NCI-H345 (cell line): ENCODE data around the gene TMEM106B.

Source experiments
- DNase-seq: peaks from one replicate; lab custom pipeline; 2025; lab: John Stamatoyannopoulos, UW

TMEM106B gene

GRCh38 chr7:12228024-12228423, 16.9 kb downstream of the TMEM106B start:
- no peak for DNase-seq

DNA sequence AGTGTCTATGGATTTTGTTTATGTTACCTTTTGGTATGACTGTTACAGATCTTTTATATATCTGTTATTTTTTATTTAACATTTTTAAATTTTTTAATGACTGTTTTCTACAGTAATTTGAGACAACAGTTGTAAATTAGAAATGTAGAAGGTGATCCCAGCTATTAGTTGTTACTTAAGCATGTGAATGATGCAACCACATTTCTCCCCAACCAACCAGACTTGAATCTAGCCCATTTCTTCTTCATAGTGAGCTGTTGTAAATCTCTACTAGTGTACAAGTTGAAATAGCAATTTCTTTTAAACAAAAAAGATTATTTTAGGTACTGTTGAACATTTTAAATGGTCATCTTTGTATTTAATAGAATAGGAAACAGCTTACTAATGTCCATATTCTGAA, 18.0 kb downstream of the TMEM106B start:
- DNase-seq = no peak

GRCh38 chr7:12231097-12231496, 20.0 kb downstream of the TMEM106B start:
- no peak for DNase-seq

DNA sequence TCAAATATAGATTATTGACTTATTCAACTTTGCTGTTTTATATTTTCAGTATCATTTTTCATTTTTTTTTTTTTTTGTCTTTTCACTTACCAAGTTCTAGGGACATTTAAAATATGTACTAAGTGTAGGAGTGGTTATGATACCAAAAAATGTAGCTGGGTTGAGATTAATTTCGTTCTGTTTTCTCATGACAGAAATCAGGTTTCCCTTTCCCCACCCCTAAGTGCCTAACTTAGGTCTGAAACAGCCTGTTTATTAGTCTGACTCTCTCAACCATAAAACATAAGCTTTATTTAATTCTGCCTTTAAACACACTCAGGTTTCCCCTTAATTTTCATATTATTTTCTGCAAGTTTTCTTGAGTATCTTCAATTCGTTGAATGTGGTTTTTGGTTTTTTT, 22.1 kb downstream of the TMEM106B start:
- no peak for DNase-seq

DNA sequence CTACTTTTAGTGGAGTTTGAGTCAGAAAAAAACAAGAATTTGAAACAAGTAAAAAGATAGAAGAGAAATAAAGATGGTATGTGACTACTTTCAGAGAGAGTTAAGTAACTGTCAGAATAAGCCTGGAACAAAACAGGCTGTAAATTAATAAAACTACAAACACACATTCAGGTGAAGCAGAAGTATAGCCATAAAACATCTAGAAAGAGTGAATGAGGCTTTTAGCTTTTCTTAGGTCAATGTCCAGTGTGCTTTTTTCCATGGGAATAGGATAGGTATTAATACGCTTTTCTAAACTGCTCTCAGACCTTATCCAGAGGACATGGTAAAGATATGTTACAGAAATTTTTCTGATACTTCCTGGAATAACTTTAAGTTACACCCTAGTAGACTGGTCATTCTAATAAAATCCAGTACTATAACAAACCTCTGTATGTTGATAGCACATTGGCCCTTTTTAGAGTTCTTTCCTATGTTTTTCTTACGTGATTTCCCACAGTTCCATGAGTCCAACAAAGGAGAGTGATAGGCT, 23.3 kb downstream of the TMEM106B start:
- DNase-seq = no peak

DNA sequence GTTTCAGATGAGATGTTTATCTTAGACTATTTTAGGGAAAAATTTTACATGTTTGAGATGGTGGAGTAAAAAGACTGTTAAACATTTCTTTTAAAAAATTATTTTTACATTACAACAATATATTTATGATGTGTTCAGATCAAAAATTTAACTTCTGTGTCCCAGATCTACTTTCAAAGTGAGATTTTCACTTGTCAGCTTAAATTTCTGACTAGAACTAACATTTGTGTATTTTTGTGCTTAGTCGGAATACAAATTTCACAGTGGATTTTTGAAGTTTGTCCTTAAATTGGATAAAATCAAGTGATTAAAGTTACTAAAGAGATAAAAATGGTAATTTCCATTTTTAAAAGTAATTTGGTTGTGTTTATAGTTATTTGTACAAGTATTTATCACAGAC, 24.9 kb downstream of the TMEM106B start:
- no peak for DNase-seq

DNA sequence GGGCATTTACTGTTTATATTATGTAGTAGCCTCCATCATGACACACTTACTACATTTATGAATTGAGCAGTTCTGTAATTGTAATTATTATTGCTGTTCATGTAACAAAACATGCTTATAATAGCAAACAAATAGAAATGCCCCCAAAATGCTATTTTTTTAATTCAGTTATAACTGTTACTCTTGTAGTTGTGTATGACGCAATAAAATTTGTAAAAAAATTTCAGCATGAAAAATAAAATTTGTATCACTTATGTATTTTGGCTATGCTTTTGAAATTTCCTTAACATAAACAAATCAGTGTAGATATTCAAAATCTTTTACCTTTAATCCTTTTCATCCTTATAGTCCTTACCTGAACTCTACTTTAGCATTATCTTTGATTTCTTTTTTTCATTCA, 25.9 kb downstream of the TMEM106B start:
- no peak for DNase-seq

GRCh38 chr7:12239806-12240205, 28.7 kb downstream of the TMEM106B start:
- DNase-seq = no peak

DNA sequence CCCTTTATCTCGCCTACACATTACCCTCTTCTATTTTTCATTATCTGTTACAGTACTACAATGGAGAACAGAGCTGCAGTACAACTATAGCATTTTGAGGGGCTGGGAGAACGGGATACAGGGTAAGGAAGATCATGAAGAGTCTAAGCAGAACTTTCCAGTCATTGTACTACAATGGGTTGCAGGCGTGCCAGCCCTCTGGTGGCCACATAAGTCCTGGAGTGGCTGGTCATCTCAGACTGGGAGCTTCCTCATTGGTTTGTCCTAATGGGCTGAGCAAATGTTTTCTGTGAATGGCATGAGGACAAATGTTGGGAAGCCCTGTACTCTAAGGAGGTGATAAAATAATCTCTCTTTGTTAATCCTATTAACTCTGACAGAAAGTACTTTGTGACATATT, 33.0 kb downstream of the TMEM106B start:
- DNase-seq = no peak

GRCh38 chr7:12244694-12245093, 33.6 kb downstream of the TMEM106B start:
- DNase-seq = peak; percentile 53

DNA sequence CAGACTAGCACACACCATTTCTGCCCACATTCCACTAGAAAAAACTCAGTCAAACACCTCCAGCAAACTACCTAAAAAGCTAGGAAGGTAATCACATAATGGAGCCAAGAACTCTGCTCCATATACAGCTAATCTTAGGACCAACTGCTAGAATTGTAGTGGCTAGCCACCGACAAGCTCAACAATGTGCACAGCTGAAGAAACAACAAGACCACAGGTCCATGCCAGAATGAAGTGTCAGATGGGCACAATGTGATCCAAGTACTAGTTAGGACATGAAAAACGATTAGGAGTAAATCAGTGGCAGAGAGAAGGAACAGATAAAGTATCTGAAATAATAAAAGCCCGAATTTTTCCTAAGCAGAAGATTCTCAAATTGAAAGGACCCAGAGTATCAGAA, 38.6 kb downstream of the TMEM106B start:
- DNase-seq = no peak

DNA sequence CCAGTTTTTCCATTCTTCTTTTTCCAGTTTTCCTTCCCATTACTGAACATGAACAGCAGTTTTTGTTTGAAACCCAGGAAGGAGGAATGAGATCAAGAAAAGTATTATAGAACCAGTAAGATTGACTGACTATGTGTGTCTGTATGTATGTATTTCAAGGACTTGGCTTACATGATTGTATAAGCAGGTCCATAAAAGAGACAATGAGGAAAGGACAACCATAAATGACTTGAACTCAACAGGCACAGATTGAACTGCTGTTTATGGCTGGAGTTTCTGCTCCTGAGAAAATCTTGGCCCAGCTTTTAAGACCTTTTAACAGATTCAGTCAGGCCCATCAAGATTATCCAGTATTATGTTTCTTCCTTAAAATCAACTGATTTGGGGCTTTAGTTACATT, 39.1 kb downstream of the TMEM106B start:
- no peak for DNase-seq

- no peak for DNase-seq
These were observed 45.0 kb downstream of the TMEM106B start for GRCh38 chr7:12256090-12256489.

DNA sequence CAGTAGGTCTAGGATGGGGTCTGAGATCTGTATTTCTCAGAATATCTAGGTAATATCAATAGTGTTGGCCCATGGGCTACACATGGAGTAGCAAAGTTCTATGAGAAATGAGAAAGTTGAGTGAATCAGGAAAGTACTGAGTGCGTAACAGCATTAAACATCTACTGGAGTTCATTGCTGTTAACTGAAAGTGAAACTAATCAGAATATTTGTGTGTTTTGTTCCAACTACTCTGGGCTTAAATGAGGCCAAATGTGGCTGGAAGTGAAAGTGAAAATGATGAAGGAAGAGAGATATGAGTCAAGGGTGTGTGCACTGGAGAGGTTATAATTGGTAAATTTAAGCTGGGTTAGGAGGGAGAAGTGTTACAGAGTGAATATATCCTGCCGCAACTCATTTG, 46.5 kb downstream of the TMEM106B start:
- DNase-seq = no peak

DNA sequence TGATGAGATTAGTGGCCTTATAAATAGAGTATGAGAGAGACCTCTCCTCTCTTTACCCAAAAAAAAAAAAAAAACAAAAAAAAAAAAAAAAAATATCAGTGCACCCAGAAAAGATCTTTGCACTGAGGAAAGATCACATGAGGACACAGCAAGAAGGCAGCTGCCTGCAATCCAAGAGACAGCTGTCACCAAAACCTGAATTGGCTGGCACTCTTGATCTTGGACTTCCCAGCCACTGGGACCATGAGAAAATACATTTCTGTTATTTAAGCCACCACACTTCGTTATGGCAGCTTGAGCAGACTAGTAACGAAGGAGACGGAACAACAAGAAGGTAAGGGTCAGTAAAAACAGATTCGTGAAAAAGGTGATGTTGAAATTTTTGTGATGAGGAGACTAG, 47.0 kb downstream of the TMEM106B start:
- DNase-seq = no peak

DNA sequence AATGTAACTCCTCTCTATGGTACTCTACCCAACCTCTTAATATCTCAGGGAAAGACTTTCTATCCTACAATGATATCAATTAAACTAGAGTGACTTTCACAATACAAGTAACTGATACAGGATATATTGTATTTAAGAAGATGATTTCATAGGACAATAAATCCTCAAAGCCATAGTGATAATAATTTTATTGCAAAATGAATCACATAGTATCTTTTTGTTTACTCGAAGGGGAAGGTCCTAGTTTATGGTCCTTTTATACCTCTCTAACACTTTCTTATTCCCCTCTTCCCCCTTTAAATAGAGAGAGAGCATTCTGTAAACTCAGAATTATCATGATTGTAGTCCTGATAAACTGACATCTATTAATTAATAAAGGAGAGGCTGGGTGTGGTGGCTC, 56.4 kb downstream of the TMEM106B start:
- DNase-seq = no peak

DNA sequence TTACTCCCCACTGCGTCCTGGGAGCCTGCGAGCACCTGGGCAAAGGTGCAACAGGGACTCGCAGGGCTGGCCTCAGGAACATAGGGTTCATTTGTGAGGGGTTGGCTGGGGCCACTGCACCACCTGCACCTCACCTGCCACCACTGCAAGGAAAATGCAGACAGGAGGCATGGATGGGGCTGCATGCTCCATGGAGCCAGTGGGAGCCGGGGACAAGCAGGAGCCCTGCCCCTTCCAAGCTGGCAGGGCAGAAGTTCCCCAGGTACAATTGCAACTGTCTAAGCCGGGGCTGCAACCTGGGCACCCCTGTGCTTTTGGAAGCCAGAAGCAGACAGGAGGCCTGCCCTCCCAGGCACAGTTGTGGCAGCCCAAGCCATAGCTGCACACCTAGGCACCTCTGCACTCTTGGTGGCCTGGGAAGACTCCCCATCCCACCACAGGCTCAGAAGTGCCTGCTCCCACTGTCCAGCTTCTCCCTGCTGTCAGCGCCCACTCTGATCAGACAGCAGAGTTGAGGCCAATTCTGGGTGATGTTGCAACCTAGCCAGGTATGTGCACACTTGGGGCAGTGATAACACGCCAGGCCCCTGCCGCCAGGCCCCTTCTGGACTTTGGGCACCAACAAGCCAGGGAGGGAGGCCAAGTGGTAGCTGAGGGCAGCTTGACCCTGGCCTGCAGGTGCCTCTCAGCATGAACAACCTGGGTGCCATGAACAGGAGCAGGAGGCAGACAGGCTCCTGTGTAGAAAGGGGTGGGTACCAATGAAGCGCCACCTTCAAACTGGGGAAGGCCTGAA, 58.2 kb downstream of the TMEM106B start:
- no peak for DNase-seq

- no peak for DNase-seq
These were observed 69.9 kb downstream of the TMEM106B start for GRCh38 chr7:12281038-12281437.

- DNase-seq = no peak
These were observed 76.8 kb downstream of the TMEM106B start for GRCh38 chr7:12287901-12288300.

- DNase-seq = no peak
These were observed 78.9 kb downstream of the TMEM106B start for GRCh38 chr7:12289996-12290395.

DNA sequence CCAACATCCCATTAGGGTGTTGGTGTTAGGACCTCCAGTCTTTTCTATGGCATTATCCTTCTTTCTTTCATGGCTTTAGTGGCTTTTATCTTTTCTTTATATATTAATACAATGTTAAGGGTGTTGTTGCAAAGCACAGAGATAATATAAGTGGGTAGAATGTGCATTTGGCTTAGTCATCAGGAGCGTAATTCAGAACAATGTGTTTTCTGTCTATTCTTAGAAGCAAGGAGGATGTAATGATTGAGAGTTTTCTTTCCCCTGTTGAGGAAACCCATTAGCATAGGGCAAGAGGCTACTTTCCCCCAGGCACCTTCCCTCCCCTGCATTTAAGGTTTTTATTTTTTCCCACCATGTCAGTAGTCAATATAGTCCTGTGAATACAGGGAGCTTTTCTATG, 79.7 kb downstream of the TMEM106B start:
- no peak for DNase-seq

DNA sequence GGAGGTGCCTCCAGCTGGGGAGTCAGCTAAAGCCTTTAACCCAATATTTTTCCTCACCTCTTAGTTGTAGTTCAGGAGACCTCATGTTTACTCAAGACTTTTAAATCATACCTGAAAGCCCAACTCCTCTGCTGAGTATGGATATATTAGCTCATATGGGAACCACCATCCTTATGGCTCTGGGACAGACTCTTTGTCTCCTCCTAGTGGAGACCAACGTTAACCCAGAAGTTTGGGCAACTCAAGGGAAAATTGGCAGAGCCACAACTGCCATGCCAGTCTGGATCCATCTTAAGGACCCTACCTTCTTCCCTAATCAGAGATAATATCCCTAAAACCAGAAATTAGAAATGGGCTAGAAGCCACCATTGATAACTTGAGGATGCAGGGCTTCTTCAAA, 80.8 kb downstream of the TMEM106B start:
- no peak for DNase-seq
